ENCODE measurements around the gene TBX1.

The TBX1 gene

DNA sequence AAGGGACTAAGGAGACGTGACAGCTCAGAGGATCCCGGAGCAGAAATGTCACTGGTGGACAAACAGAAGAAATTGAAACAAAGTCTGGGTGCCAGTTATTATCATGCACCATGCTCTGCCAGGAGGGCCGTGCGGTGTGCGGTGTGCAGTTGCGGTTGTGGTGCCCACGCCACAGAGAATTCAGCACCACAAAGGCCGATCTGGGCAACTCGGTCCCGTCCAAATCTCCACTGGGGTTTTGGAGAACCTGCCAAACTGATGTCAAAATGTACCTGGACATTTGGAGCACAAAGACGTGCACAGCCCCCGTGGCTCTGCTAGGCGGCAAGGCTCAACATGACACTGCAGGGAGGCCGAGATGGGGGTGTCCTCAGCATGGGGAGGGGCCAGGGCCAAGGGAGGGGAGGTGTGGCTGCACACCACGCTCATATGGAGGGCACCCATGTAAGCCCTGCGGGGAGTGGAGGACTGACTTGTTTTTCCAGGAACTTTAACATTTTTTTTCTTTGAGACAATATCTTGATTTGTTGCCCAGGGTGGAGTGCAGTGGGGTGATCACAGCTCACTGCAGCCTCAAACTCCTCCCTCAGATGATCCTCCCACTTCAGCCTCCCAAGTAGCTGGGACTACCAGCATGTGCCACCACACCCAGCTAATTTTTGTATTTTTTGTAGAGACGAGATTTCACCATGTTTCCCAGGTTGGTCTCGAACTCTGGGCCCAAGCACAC lies 54.7 kb downstream of the TBX1 start:
- DNase-seq (ENCODE audit: low spot score), result no peak

DNA sequence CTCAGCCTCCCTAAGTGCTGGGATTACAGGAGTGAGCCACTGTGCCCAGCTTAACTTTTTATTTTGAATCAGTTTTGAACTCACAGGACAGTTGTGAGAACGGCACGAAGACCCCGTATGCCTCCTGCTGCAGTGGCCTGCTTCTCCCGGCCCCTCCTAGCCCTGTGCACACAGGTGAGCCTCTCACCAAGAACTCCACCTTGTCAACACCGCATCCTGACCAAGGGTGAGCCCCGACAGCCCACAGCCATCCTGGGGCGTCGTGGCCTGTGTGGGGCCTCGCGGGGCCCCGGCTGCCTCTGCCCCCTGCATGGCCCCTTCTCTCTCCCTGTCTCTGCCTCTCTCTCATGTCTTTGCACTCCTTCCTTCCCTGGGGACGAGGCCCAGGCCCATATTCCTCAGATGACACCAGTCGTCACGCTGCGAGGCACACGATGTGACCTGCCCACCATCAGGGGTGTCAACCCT lies 55.3 kb downstream of the TBX1 start:
- DNase-seq (ENCODE audit: low spot score), result no peak

DNA sequence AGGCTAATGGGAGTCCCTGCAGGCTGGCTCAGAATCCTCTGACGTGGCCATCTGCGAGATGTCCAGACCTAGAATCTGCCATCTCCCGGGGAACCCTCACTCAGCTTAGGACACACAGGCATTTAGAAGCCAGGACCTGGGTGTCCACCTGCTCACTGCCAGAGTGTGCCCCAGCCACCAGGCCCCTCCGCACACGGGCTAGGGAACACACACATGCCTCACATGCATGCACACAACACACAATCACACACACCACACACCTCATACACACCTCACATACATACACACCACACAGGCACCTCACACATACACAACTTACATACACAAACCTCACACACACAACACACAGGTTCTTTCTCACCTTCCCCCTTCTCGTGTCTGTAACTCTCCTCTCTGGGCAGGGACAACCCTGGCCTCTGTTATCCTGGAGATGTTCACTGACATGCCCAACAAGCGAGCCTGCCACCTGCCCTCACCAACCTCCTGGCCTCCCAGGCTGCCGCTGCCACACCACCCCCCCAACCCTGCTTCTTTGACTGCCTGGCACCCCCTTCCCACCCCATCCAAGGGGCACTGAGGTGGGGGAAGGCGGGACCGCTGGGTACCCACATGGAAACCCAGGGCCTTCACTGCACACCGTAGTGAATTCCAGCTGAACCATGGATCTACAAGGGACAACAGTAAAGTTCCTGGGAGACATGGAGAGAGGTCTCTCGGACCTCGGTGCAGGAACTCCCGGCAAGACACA lies 56.0 kb downstream of the TBX1 start:
- DNase-seq (ENCODE audit: low spot score), result no peak
